ENCODE data around the gene CLK2.
"Not testable (repeated sequence)": the region's sequence is repeated elsewhere in the genome, so short reads cannot be mapped to it uniquely, and the experiment has no call there.

Gene CLK2

GRCh38 chr1:155296661-155297060, 23.4 kb upstream of the CLK2 start:
- no peak for DNase-seq (ENCODE audit: low read depth)

- DNase-seq (ENCODE audit: low read depth), result no peak
Observed at GRCh38 chr1:155295942-155296267, 22.6 kb upstream of the CLK2 start.

DNA sequence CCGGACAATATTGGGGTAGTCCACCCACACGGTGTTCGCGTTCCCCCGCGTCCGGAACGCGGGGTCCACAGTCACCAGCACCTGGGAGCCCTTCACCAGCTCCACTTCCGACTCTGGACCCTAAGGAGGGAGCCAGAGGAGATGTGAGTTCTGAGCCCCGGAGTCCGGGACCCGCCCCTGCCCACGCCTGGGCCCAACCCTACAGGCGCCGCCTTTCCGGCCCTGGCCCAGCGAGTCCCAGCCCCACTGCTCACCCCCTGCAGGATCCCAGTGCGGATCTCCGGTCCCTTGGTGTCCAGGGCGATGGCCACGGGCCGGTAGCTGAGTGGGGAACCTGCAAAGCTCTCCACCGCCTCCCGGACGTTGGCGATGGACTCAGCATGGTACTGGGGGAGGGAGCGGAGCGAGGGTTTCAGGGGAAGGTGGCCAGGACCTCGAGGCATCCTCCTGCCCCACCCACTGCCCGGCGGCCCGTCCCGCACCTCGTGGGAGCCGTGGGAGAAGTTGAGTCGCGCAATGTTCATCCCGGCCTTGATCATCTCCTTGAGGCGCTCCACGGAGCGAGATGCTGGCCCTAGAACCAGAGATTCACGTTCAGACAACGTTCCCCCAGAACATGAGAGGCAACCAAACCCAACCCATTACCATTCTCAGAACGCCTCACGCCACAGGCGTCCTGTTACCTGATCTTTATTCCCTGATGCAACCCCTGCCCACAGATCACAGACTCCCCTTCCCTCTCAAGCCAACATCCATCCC, 22.1 kb upstream of the CLK2 start:
- DNase-seq (ENCODE audit: low read depth), result no peak

- no peak for DNase-seq (ENCODE audit: low read depth)
Observed at GRCh38 chr1:155294520-155295182, 21.3 kb upstream of the CLK2 start.

GRCh38 chr1:155293086-155293749, 19.9 kb upstream of the CLK2 start:
- DNase-seq (ENCODE audit: low read depth), result no peak

DNA sequence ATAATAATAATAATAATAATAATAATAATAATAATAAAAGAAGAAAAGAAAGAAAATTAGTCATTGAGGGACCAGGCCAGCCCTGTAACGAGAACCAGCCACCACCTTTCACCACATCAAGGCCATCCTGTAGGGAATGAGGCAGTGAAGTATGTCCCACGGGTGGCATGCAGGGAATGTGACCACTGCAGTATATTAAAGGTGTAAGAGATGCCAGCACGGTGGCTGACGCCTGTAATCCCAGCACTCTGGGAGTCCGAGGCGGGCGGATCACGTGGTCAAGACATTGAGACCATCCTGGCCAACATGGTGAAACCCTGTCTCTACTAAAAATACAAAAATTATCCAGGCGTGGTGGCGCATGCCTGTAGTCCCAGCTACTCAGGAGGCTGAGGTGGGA, 17.7 kb upstream of the CLK2 start:
- DNase-seq (ENCODE audit: low read depth), result not testable (repeated sequence)

DNA sequence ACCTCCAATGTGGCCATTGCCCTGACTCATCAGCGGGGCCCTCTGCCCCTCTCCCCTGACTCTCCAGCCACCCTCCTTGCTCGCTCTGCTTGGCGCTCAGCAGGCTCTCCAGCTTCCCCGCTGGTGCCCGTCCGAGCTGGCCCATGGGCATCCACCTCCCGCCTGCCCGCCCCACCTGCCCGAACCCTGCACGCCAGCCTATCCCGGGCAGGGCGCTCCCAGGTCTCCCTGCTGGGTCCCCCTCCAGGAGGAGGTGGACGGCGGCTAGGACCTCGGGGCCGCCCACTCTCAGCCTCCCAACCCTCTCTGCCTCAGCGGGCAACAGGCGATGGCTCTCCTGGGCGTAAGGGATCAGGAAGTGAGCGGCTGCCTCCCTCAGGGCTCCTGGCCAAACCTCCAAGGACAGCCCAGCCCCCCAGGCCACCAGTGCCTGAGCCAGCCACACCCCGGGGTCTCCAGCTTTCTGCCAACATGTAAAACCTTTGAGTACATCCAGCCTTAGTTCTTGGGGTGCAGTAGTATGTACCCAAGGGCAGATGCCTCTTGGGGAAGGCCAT, 14.8 kb upstream of the CLK2 start:
- DNase-seq (ENCODE audit: low read depth), result no peak

DNA sequence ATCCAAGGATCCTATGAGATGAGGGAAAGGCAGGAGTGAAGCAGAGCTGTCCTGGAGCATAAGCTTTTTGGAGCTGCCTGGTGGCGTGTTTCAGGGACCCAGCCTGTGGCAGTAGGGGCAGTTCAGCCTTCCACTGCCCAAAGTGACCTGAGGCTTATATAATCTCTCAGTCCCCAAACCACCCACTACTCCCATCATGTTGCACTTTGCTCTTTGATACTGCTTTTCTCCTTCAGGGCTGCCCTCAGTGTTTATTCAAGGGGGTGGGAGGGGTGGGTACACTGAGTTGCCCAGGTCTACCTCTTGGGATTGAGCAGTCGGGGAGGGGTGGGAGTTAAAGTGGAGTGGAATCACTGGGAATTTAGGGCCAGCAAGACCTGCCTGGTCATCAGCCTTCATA, 13.2 kb upstream of the CLK2 start:
- no peak for DNase-seq (ENCODE audit: low read depth)

DNA sequence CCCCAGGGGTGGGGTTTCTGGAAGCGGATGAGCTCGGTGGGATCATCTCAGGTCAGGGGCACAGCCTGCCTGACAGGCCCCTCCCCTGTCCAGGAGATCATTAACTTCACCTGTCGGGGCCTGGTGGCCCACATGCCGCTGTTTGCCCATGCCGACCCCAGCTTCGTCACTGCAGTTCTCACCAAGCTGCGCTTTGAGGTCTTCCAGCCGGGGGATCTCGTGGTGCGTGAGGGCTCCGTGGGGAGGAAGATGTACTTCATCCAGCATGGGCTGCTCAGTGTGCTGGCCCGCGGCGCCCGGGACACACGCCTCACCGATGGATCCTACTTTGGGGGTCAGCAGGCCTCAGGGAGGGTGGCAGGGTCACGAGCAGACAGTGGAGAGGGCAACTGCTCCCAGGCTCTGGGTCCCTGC, 12.3 kb upstream of the CLK2 start:
- DNase-seq (ENCODE audit: low read depth), result no peak

DNA sequence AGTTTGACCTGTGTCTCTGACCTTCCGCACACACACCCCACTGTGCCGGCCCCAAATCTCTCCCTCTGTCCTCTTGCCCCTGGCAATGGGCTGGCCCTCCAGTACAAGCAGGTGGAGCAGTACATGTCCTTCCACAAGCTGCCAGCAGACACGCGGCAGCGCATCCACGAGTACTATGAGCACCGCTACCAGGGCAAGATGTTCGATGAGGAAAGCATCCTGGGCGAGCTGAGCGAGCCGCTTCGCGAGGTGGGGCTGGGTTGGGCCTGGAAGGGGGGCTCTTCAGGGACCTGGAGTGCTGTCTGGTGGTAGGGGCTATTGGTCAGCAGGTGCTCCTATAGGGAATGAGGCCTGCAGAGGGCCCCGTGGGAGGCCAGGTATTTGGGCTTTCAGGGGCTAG, 11.8 kb upstream of the CLK2 start:
- DNase-seq (ENCODE audit: low read depth), result no peak

DNA sequence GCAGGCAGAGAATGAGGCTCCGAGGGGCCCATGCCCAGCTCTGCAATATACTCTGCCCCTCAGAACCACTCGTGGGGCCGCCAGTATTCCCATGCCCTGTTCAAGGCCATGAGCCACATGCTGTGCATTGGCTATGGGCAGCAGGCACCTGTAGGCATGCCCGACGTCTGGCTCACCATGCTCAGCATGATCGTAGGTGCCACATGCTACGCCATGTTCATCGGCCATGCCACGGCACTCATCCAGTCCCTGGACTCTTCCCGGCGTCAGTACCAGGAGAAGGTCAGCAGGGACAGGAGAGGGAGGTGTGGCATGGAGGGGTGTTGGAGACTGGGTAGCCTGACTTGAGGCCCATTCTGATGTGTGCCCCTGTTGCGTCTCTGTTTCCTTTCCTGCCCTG, 11.2 kb upstream of the CLK2 start:
- DNase-seq (ENCODE audit: low read depth), result no peak

GRCh38 chr1:155282488-155283091, 9.3 kb upstream of the CLK2 start:
- no peak for DNase-seq (ENCODE audit: low read depth)

DNA sequence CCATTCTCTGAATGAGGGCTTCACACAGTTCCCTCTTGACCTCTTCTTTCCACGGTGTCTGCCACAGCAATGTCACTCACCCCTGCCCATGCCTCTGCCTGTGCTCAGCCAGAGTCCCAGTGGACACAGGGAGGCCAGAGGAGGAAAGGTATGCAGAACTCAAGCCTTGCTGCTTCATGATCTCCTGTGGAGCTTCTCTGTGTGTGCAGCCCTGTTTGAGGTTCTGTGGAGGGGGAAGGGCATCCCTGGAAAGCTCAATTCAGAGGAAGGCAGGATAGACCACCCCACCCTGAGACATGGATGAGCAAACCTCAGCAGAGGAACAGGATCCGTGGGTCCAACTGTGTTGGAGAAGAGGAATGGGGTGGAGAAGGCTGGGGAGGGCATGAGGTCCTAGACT, 6.0 kb upstream of the CLK2 start:
- DNase-seq (ENCODE audit: low read depth), result no peak

GRCh38 chr1:155278689-155279160, 5.4 kb upstream of the CLK2 start:
- DNase-seq (ENCODE audit: low read depth), result no peak

DNA sequence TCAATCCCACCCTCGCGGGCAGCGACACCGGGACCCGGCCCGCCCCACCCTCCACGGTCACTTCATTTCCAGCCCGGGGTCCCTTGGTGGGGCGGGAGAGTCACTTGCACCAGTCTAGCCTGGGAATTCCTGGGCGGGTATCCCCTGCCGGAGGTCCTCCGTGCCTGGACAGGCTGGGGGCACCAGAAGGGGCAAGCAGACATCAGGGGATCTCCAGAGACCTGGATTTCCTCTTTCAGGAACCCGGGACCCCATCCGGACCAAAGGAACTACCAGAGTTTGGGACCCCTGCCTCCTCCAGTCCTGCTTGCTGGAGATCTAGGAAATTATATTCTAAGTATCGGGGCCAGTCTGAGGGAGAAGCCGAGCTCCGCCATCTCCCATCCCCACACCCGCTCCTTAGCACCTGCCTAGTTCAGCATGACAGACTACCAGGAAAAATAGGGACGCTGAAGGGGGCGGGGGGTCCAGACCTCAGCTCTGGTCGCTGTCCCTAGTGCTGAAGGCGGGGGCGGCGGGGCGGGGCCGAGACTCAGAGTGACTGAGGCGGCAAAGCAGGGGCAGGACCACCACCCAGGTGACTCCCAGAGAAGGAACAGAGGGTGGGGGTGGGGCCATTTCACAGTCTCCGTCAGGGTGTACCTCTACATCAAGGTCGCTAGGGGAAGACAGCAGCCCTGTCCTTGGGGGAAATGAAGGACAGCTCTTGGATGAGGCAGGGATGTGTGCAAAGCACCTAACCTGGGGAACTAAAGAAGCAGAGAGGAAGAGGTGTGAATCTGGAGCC, 4.8 kb upstream of the CLK2 start:
- DNase-seq (ENCODE audit: low read depth), result peak; percentile 59

DNA sequence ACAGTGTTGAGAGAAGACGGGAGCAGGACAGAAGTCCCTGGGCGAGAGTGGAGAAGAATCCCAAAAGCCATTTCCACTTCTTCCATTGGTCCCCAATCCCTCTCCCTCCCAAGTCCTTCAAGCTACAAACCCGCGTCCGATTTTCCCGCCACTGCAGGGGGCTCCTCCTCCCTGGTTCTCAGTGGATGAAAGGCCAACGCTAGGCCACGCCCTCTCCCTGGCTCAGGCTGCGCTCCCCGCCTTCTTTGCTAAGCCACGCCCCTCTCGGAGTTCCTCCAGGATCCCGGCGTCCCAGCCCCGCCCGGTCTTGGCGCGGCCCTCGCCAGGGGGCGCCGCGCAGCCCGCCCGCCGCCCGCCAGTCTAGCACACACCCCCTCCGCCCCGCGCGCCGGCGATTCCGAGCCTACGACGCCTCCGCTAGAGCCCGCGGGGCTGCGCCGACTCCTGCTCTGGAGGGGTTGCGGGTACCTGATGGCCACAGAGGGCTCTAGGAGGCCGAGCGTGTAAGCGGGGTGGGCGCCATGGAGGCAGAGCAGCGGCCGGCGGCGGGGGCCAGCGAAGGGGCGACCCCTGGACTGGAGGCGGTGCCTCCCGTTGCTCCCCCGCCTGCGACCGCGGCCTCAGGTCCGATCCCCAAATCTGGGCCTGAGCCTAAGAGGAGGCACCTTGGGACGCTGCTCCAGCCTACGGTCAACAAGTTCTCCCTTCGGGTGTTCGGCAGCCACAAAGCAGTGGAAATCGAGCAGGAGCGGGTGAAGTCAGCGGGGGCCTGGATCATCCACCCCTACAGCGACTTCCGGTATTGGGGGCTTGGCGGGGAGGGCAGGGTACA, 4.0 kb upstream of the CLK2 start, which contains the start of gene HCN3:
HCN3 (plus strand) TSS at position 394 of the 832 bp plus-strand sequence; CDS start at position 522, 128 bp downstream.
- DNase-seq (ENCODE audit: low read depth), result peak; percentile 93

DNA sequence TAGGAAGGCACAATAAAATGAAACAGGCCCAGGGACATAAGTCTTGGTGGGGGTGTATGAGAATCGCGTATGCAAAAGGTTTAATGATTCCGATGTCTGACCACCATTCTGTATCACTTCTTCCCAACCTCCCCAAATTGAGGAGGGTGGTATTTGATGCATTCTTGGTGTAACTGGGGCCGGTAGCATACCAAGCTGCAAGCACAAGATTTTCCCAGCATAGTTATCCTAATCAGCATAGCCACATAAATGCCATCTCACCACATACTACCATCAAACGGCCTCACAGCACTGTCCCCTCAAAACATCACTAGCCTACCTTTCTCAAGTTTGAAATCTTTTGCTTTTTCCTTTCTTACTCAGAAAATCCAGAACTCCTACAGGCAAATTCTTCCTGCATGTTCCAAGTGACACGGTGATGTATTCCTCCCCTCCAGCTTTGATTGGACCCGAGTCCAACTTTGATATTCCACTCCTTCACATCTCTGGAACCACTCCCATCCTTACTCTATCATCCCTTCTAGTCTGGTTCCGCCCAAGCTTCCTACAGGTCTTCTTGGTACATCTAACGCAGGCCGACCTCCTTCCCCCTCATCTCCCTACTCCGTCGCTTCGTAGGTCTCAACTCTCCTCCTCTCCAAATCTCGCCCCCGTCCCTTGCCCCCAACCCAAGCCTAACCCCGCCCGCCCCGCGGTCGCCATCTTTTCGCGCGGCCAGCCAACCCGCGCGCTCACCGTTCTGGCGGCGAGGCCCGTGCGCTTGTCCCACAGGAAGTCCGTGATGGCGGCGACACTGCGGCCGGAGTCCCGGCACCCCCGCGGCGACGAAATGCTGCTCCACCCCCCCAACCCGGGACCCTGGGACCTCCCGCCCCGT, 600 bp downstream of the CLK2 start:
- DNase-seq (ENCODE audit: low read depth), result no peak

DNA sequence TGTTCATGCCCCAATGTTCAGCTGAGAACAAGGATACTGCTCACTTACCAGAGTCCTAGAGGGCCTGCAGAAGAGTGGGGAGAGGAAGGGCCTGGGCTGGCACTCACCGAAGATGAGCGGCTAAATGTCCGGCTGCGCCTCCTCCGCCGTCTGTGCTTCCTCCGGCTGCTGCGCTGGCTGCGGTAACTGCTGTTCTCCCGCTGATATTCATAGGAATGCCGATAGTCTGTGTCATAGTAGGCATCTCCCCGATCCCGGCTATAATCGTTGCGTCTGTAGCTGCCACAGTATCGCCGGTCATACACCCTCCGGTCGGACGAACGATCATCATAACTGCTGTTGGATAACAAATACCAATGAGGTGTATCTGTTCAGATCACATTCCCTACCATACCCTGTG, 3.9 kb downstream of the CLK2 start:
- no peak for DNase-seq (ENCODE audit: low read depth)

- DNase-seq (ENCODE audit: low read depth), result no peak
Observed at GRCh38 chr1:155268630-155269029, 4.7 kb downstream of the CLK2 start.

DNA sequence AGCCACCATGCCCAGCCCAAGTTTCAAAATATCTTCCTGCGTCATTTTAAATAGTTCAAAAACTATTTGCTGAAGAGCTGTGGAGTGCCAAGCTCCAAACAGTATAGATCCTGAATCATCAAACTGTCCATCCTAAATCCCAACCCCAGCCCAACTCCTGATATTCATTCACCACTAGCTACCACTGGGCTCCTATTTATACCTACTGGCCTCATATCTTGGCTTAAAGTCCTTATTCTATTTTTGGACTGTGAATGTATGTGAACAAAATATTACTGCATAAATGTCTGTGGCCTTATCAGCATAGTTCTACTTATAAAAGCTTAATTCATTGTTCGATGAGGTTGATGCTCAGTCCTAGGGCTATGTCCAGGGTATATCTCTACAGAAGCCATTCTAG, 5.9 kb downstream of the CLK2 start:
- DNase-seq (ENCODE audit: low read depth), result no peak
